Heart right ventricle (tissue), 16 donors: ENCODE results near the gene POLR2M. TPM values are rescaled to one million over a fixed set of nuclear protein-coding genes. Genes with fewer than 3 reads are reported as not detected.

Experiments used
- ATAC-seq, 8 donors: fragments of 200-7000 bp; cut with Tn5 transposase; one replicate each; pipeline ENCODE4 v1.9.1; 2020; ENCODE audit warnings: mild to moderate bottlenecking in 8 of 8, moderate library complexity in 8 of 8, moderate number of reproducible peaks in 1 of 8
- DNase-seq, 2 donors: peaks; one replicate each; pipeline ENCODE4 v3.0.0-alpha.2; 2020
- H3K27ac ChIP-seq, 10 donors: fragments of 200-600 bp; sonication (generic) in 2 of 10; one replicate each; pipeline versions ENCODE4 v1.5.0 to v1.8.0; 2020 to 2022; ENCODE audit warnings: mild to moderate bottlenecking in 3 of 10
- H3K27me3 ChIP-seq, 7 donors: fragments of 200-600 bp; one replicate each; pipeline ENCODE4 v1.8.0; 2021 to 2022; ENCODE audit warnings: mild to moderate bottlenecking in 2 of 7
- H3K36me3 ChIP-seq, 9 donors: fragments of 200-600 bp; sonication (generic) in 1 of 9; one replicate each; pipeline versions ENCODE4 v1.5.0 to v1.8.0; 2020 to 2022; ENCODE audit warnings: mild to moderate bottlenecking in 2 of 9
- H3K4me1 ChIP-seq, 9 donors: fragments of 200-600 bp; sonication (generic) in 1 of 9; one replicate each; pipeline versions ENCODE4 v1.5.0 to v1.8.0; 2020 to 2022; ENCODE audit warnings: mild to moderate bottlenecking in 4 of 9
- H3K4me3 ChIP-seq, 10 donors: fragments of 200-600 bp; sonication (generic) in 2 of 10; one replicate each; pipeline versions ENCODE4 v1.5.0 to v1.8.0; 2020 to 2022; ENCODE audit warnings: mild to moderate bottlenecking in 7 of 10, moderate library complexity in 2 of 10
- H3K9me3 ChIP-seq, 11 donors: fragments of 200-600 bp in 10 of 11; sonication (generic) in 2 of 11; one replicate each; pipeline versions ENCODE4 v1.5.0 to v1.8.0; 2013 to 2022; ENCODE audit warnings: mild to moderate bottlenecking in 2 of 11, control low read depth in 1 of 11, moderate library complexity in 1 of 11
- CTCF ChIP-seq, 9 donors: fragments of 200-600 bp; sonication (generic) in 2 of 9; IDR thresholded peaks; one replicate each; pipeline versions ENCODE4 v1.5.0 to v1.8.0; 2021 to 2022; ENCODE audit warnings: antibody characterized with exemption in 9 of 9, mild to moderate bottlenecking in 5 of 9, moderate library complexity in 1 of 9
- WGBS, 2 donors: extraction: QIAGEN DNeasy Blood & Tissue Kit; methylation state at CpG; one replicate each; pipeline ENCODE4 v1.1.7; 2013; ENCODE audit warnings: inconsistent platforms in 1 of 2; 5-methylcytosine and 5-hydroxymethylcytosine counted together
- intact Hi-C, 10 donors: fragments of 100-400 bp; cut with DNase I; formaldehyde crosslinking; loops; one replicate each; pipeline versions ENCODE4 v1.11.1 to v1.14.2; 2022
- polyA plus RNA-seq, 2 donors: library from polyadenylated mRNA; stranded (reverse); fragments of 200-250 nt; gene quantifications; one replicate each; pipeline ENCODE4 v1.2.3, GENCODE V29; 2013
- total RNA-seq, 10 donors: library from RNA; stranded (reverse); fragmentation: NEBNext Ultra II Directional in 3 of 10; extraction: Animal tissue kit (Norgen Biotek cat#: 25700) in 3 of 10; gene quantifications; one replicate each; pipeline versions ENCODE4 v1.2.1 to v1.2.4, GENCODE V29; 2021 to 2023
- donor health status: Arrhythmogenic right ventricular cardiomyopathy.
- donor health status: ischemic (EF 13 %, LVEDD 7.1; RV severe dilation, severe dysfunction).
- donor health status: healthy with polysubstance abuse.
- donor health status: DM: no; HTN: yes; CAD: no.
- donor health status: DM: no; HTN: no; CAD: no.
- donor health status: ischemic (EF 25% LVEDD 6.9; RV normal size, moderate dysfunction).
- donor health status: ischemic (EF 25% LVEDD 5.7; RV mildly dilated, moderate dysfunction).
- donor health status: healthy.
- donor health status: DM: yes; HTN: yes; CAD: no.
- donor health status: Ischemic cardiomyopathy.
- donor health status: ischemic (EF 35%, LVEDD 5.7; RV mildly dilated, moderate dysfunction).
- donor health status: nonischemic (EF 11% LVEDD 7.7; RV severe dilation, severe dysfunction).
- donor health status: DM: yes; HTN: yes; CAD: no.
- donor health status: PGD.
- donor health status: ischemic (EF 29% LVEDD 5.4; RV normal size, mild dysfunction).
- donor health status: nonischemic (EF 23%, LVEDD 6.1; RV moderate dilation, normal function).

Gene POLR2M
- total and polyA plus RNA-seq, 12 donors: 15.2 to 89.2 (median 56.5) TPM

DNA sequence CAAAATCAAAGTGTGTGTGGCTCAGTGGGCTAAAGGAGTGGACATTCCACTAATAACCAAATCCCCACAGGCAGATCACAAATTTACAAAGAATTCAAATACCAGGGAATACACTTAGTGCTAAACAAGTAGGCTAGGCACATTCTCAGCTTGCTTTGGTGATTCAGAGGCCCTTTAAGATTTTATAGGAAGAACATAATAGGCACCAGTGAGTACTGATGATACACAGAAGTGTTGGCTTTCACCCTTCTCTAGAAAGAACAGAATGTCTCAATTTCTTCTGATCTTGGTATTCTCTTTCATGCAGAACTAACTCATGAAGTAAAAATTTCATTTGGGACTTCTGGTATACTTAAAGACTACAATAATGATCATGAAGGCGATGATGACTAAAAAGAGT is 55.0 kb downstream of the POLR2M start:
- no peak for DNase-seq
- Histone ChIP-seq H3K27me3 (no peaks in the 10 kb centered on the region), H3K36me3 (no peaks in the 10 kb centered on the region), H3K27ac (no peak overlapping the region), H3K9me3 (no peaks in the 10 kb centered on the region), H3K4me1 (no peaks in the 10 kb centered on the region), H3K4me3 (no peak overlapping the region)
- intact Hi-C loops: loop anchor here in 1 of 10 donors (10.0 kb wide), 1 partner anchor 103 kb away; no protein-coding TSS in a partner anchor
- peak in 2 of 8 donors; percentile 27 to 42 for ATAC-seq
- TF ChIP-seq CTCF (IDR thresholded peaks at IDR 0.05): no peak
- 92 to 100% methylated on average over 1 of the region's 1 CpG for WGBS, 2 donors

DNA sequence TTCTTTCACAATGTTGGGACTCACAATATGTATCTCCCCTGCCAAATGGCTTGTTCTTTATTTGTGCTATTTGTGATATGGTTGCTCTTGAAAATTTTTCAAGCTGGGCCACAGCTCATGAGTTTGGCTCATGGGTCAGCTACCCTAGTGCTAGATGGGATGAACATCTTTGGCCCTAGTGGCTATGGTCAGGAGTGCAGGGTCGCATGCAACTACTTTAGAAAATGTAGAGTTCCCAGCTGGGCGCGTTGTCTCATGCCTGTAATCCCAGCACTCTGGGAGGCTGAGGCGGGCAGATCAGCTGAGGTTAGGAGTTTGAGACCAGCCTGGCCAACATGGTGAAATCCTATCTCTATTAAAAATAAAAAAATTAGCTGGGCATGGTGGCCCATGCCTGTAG is 55.8 kb downstream of the POLR2M start:
- H3K4me1 ChIP-seq: no peaks in the 10 kb centered on the region
- ATAC-seq (no peak), DNase-seq (no peak)
- H3K27me3 ChIP-seq: no peaks in the 10 kb centered on the region
- H3K36me3 ChIP-seq: no peaks in the 10 kb centered on the region
- 94 to 97% methylated on average over 4 of the region's 4 CpGs for WGBS, 2 donors
- intact Hi-C loops: loop anchor here in 1 of 10 donors (10.0 kb wide), 1 partner anchor 102 kb away; no protein-coding TSS in a partner anchor
- H3K9me3 ChIP-seq: no peaks in the 10 kb centered on the region
- no peak for TF ChIP-seq CTCF (IDR thresholded peaks at IDR 0.05)
- H3K4me3 ChIP-seq: no peak overlapping the region
- no peak overlapping the region for H3K27ac ChIP-seq

GRCh38 chr15:57763176-57763964 is 56.9 kb downstream of the POLR2M start:
- no peaks in the 10 kb centered on the region for H3K9me3 ChIP-seq
- no peak overlapping the region for H3K27ac ChIP-seq
- TF ChIP-seq CTCF (IDR thresholded peaks at IDR 0.05): no peak
- H3K4me1 ChIP-seq: peaks cover 0 to under 1% (median 0%) of the 10 kb centered on the region in 9 donors
- no peak overlapping the region for H3K4me3 ChIP-seq
- ATAC-seq: no peak
- intact Hi-C loops: loop anchor here in 1 of 10 donors (10.0 kb wide), 1 partner anchor 101 kb away; no protein-coding TSS in a partner anchor
- H3K36me3 ChIP-seq: no peaks in the 10 kb centered on the region
- WGBS, 2 donors: 94 to 95% methylated on average over 5 of the region's 5 CpGs
- DNase-seq: no peak
- no peaks in the 10 kb centered on the region for H3K27me3 ChIP-seq

Other genes with a start within 250 kb of the POLR2M start
- gene MYZAP, start 114.8 kb upstream of the POLR2M start, total RNA-seq: 1,000 to 10,000 TPM in 4 of 10 donors, 100 to 1,000 TPM in 6; 505 to 1,280 (median 954) TPM
- 100 to 1,000 TPM; 197 to 303 TPM for gene MYZAP, start 114.8 kb upstream of the POLR2M start, polyA plus RNA-seq